ENCODE data around the gene OPA3. TPM values are rescaled to one million over a fixed set of nuclear protein-coding genes. Genes with fewer than 3 reads are reported as not detected.
A peak's percentile ranks its signal among the peaks of the same experiment; 100 is the strongest.

The OPA3 gene
- total and polyA plus RNA-seq, 11 donors: 13.1 to 30.4 (median 22.3) TPM

DNA sequence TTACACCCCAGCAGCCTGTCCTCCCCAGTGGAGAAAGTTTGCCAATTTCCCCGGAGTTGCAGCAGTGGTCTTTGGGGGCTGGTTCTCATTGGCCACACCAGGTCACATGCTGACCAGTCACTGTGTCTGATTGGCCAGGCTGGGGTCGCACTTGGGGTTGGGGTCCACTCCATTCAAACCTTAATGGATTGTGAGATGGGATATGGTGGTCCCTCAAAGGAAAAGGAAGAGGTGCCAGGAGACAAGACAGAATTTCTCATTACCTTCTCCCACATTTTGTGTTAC lies 82.9 kb downstream of the OPA3 start:
- Histone ChIP-seq H3K9me3 (no peaks in the 10 kb centered on the region), H3K27ac (peak overlapping the region in 2 of 12 donors; percentile 7 to 86), H3K27me3 (peaks cover 0 to 25% (median 9%) of the 10 kb centered on the region in 9 donors), H3K36me3 (no peaks in the 10 kb centered on the region), H3K4me1 (peaks cover 7 to 68% (median 19%) of the 10 kb centered on the region in 12 donors), H3K4me3 (no peak overlapping the region)
- TF ChIP-seq POLR2A (IDR thresholded peaks at IDR 0.05): no peak
- TF ChIP-seq, protein P1, sequence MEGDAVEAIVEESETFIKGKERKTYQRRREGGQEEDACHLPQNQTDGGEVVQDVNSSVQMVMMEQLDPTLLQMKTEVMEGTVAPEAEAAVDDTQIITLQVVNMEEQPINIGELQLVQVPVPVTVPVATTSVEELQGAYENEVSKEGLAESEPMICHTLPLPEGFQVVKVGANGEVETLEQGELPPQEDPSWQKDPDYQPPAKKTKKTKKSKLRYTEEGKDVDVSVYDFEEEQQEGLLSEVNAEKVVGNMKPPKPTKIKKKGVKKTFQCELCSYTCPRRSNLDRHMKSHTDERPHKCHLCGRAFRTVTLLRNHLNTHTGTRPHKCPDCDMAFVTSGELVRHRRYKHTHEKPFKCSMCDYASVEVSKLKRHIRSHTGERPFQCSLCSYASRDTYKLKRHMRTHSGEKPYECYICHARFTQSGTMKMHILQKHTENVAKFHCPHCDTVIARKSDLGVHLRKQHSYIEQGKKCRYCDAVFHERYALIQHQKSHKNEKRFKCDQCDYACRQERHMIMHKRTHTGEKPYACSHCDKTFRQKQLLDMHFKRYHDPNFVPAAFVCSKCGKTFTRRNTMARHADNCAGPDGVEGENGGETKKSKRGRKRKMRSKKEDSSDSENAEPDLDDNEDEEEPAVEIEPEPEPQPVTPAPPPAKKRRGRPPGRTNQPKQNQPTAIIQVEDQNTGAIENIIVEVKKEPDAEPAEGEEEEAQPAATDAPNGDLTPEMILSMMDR (IDR thresholded peaks at IDR 0.05): no peak
- no peak for DNase-seq
- 41 to 73% (median 55%) methylated on average over 2 of the region's 2 CpGs for WGBS, 4 donors
- no peak for ATAC-seq
- intact Hi-C loops (cut with DNase I): no loop called here

DNA sequence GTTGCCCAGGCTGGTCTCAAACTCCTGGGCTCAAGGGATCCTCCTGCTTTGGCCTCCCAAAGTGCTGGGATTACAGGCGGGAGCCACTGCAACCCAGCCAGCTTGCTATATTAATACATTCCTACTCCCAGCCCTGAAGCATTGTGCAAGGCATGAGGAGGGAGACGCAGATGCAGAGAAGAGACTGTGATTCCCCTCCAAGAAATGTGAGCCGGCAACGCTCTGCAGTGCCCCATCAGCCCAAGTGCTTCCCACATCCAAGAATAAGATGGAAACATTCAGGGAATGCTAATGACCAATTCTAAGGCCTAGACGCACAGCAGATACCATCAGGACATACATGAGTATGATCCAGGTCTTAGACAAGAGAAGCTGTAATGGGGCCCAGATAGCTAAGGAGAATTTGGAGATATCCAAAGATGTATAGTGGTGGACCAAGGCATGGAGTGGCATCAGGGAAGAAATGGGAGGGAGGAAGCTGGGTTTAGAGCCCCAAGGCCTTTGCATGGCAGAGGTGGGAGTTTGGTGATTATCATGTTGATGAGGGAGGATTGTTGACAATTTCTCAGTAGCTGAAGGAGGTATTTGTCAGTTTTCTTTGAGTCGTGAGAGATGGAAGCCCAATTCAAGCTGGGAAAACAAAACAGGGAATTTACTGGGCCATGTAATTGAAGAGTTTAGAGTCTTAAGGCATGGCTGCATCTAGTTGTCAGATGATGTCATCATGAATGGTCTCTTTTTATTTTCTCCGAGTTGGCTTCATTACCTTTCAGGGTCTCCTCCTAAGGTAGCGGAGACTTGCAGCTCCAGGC lies 83.5 kb downstream of the OPA3 start:
- H3K27ac ChIP-seq: peak overlapping the region in 2 of 12 donors; percentile 7 to 86
- WGBS, 4 donors: 83 to 86% (median 85%) methylated on average over 8 of the region's 8 CpGs

DNA sequence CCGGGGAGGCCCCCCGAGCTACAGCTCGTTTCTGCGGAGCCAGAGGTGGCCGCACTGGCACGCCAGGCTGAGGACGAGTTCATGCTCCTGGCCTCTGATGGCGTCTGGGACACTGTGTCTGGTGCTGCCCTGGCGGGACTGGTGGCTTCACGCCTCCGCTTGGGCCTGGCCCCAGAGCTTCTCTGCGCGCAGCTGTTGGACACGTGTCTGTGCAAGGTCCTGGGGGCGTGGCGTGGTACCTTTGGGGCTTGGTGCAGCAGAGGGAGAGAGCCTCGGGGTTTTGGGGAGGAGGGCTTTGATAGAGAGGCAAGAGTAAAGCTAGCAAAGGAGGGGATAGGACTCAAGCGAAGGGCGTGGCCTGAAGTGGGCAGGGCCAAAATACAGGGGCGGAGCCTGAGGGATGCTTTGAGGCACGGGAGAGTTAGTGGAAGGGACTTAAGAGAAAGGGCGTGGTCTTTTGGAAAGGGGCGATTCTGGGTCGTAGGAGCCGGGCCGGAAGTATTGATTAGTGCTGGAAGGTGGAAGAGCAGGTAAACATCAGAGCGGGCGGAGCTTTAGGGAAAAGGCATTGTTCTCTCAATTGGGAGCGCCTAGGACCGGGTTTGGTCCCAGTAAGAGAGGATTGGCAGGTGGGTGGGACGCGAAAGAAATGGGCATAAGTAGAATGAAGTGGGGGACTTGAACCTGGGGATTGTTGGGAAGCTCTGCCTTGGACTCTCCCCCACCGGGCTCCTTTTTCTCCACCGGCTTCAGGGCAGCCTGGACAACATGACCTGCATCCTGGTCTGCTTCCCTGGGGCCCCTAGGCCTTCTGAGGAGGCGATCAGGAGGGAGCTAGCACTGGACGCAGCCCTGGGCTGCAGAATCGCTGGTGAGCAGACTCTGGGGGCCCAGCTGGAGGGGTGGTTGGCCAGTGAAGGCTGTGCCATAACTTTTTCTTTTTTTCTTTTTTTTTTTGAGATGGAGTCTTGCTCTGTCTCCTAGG lies 85.1 kb downstream of the OPA3 start:
- TF ChIP-seq POLR2A (IDR thresholded peaks at IDR 0.05): no peak
- TF ChIP-seq, protein P1 (IDR thresholded peaks at IDR 0.05): no peak
- DNase-seq: no peak
- Histone ChIP-seq H3K36me3 (no peaks in the 10 kb centered on the region), H3K9me3 (no peaks in the 10 kb centered on the region), H3K27ac (no peak overlapping the region), H3K27me3 (peaks cover 0 to 25% (median 9%) of the 10 kb centered on the region in 9 donors), H3K4me1 (peaks cover 7 to 62% (median 27%) of the 10 kb centered on the region in 12 donors), H3K4me3 (peak overlapping the region in 8 of 12 donors; percentile 7 to 51 (median 20))
- peak in 2 of 4 donors; percentile 4 to 5 for ATAC-seq
- intact Hi-C loops (cut with DNase I): loop anchor here in 2 of 10 donors (10.0 kb wide), 1 partner anchor 145 kb away; no protein-coding TSS in a partner anchor
- 9 to 11% (median 10%) methylated on average over 36 to 37 of the region's 37 CpGs for WGBS, 4 donors

More for the DNA sequence above, 83.5 kb downstream of the OPA3 start:
- TF ChIP-seq, protein P1 (IDR thresholded peaks at IDR 0.05): no peak
- TF ChIP-seq POLR2A (IDR thresholded peaks at IDR 0.05): no peak
- Histone ChIP-seq H3K27me3 (peaks cover 0 to 25% (median 9%) of the 10 kb centered on the region in 9 donors), H3K36me3 (no peaks in the 10 kb centered on the region), H3K4me1 (peaks cover 7 to 71% (median 24%) of the 10 kb centered on the region in 12 donors), H3K4me3 (no peak overlapping the region), H3K9me3 (no peaks in the 10 kb centered on the region)
- ATAC-seq: no peak
- intact Hi-C loops (cut with DNase I): no loop called here
- DNase-seq: no peak

Data from heart left ventricle (tissue), 16 donors.